Activated naive CD8-positive, alpha-beta T cell treated with anti-CD3 and anti-CD28 coated beads for 36 hours (primary cell): Measurements from ENCODE around the gene RP9. TPM values are rescaled to one million over a fixed set of nuclear protein-coding genes. Genes with fewer than 3 reads are reported as not detected.
A peak's percentile ranks its signal among the peaks of the same experiment; 100 is the strongest.

Source experiments
- DNase-seq: peaks from one replicate; pipeline ENCODE4 v3.0.0; 2021
- H3K27ac Mint-ChIP-seq: one replicate; pipeline ENCODE4 v1.8.0; 2022; ENCODE audit warnings: mild to moderate bottlenecking, moderate library complexity, mixed read lengths
- H3K27me3 Mint-ChIP-seq: one replicate; pipeline ENCODE4 v1.8.0; 2022; ENCODE audit warnings: mild to moderate bottlenecking, mixed read lengths
- H3K36me3 Mint-ChIP-seq: one replicate; pipeline ENCODE4 v1.8.0; 2021; ENCODE audit warnings: mild to moderate bottlenecking, mixed read lengths
- H3K4me1 Mint-ChIP-seq: one replicate; pipeline ENCODE4 v1.8.0; 2021; ENCODE audit warnings: mixed read lengths
- H3K4me3 Mint-ChIP-seq: one replicate; pipeline ENCODE4 v1.8.0; 2022; ENCODE audit warnings: mild to moderate bottlenecking, moderate library complexity, mixed read lengths
- H3K9me3 Mint-ChIP-seq: one replicate; pipeline ENCODE4 v1.8.0; 2022; ENCODE audit warnings: mixed read lengths
- total RNA-seq, 2 experiments: library from RNA; stranded (reverse); gene quantifications; one replicate each; pipeline ENCODE4 v1.2.3, GENCODE V29; 2021

The RP9 gene
- total RNA-seq, 2 experiments from 2014 or later: 21.4 to 23.6 TPM

- Mint-ChIP-seq H3K36me3 (peaks cover 38% of the 10 kb centered on the region), H3K4me1 (peaks cover 21% of the 10 kb centered on the region), H3K9me3 (peaks cover 10% of the 10 kb centered on the region), H3K27ac (peak overlapping the region; percentile 81), H3K27me3 (no peaks in the 10 kb centered on the region), H3K4me3 (peak overlapping the region; percentile 90)
- no peak for DNase-seq
These were observed 47.8 kb downstream of the RP9 start for GRCh38 chr7:33061282-33061937.

DNA sequence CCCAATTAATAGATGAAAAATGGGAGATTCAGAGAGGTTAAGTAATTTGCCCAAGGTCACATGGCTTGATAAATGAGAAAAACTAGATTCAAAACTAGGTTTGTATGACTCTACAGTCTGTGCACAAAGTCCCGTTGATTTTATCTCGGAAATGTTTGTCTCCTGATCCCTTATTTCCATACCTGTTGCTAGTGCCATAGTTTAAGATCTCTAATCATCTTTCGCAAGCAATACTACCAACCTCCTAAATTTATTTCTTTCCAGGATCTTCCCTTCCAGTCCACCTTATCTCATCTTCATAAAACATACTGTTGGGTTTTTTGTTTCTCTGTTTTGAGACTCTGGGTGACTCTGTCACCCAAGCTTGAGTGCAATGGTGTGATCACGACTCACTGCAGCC is 49.6 kb downstream of the RP9 start:
- Mint-ChIP-seq H3K4me1 (peaks cover 33% of the 10 kb centered on the region), H3K9me3 (no peaks in the 10 kb centered on the region), H3K27me3 (no peaks in the 10 kb centered on the region), H3K27ac (no peak overlapping the region), H3K4me3 (no peak overlapping the region), H3K36me3 (peaks cover 45% of the 10 kb centered on the region)
- DNase-seq: no peak

DNA sequence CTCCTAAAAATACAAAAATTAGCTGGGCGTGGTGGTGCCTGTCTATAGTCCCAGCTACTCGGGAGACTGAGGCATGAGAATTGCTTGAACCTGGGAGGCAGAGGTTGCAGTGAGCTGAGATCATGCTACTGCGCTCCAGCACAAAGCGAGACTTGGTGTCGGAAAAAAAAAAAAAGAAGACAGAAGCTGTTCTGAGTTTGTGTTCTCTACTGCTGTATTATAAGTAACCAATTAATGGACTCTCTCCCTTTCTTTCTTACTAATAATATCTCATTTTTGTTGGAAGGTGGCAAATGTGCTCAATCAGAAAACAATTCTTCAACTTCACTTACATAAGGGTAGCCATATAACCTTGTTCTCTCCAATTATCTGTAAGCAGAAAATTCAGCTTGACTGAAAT is 54.0 kb downstream of the RP9 start:
- peaks cover 55% of the 10 kb centered on the region for H3K4me1 Mint-ChIP-seq
- no peak for DNase-seq
- no peaks in the 10 kb centered on the region for H3K27me3 Mint-ChIP-seq
- H3K36me3 Mint-ChIP-seq: peaks cover 38% of the 10 kb centered on the region
- H3K27ac Mint-ChIP-seq: peak overlapping the region; percentile 65
- H3K9me3 Mint-ChIP-seq: no peaks in the 10 kb centered on the region
- no peak overlapping the region for H3K4me3 Mint-ChIP-seq

DNA sequence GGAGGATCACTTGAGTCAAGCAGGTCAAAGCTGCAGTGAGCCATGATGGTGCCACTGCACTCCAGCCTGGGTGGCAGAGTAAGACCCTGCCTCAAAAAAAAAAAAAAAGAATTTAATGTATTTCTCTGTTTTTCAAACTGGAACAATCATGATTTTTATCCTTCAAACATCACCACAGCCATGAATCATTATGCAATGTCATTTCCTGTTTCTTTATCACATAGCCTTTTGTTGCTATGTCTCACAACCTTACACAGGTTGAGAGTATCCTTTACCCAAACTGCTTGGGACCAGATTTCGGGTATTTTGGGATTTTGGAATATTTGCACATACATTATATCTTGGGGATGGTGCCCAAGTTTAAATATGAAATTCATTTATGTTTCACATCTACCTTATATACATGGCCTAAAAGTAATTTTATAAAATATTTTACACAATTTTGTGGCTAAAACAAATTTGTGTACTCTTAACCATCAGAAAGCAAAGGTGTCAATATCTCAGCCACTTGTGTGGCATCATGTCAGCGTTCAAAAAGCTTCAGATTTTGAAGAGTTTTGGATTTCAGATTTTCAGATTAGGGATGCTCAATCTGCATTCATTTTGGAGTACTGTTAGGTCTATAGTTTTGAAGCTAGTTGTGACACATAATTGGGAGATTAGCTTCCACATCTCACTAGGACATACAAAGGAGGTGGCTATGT is 54.8 kb downstream of the RP9 start:
- Mint-ChIP-seq H3K4me3 (no peak overlapping the region), H3K27me3 (no peaks in the 10 kb centered on the region), H3K4me1 (peaks cover 55% of the 10 kb centered on the region), H3K36me3 (peaks cover 32% of the 10 kb centered on the region), H3K27ac (peak overlapping the region; percentile 65), H3K9me3 (no peaks in the 10 kb centered on the region)
- no peak for DNase-seq

DNA sequence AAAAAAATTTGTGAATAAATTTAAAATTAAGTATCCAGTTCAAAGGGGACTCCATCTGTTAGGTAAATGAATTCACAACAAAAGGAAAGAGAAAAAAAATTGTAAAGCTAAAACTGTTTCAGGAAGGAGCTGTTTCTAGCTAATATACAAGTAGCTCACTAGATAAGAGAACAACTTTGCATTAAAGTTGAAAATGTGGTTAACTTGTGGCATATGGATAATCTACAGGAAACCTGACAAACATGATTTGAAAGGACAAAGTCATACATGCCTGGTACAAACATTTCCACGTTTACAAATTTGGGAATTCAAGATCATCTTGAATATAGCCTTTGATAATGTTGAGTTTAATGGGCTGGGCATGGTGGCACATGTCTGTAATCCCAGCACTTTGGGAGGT is 55.5 kb downstream of the RP9 start:
- H3K4me3 Mint-ChIP-seq: no peak overlapping the region
- no peaks in the 10 kb centered on the region for H3K27me3 Mint-ChIP-seq
- DNase-seq: no peak
- H3K36me3 Mint-ChIP-seq: peaks cover 28% of the 10 kb centered on the region
- peak overlapping the region; percentile 20 for H3K27ac Mint-ChIP-seq
- no peaks in the 10 kb centered on the region for H3K9me3 Mint-ChIP-seq
- peaks cover 54% of the 10 kb centered on the region for H3K4me1 Mint-ChIP-seq

GRCh38 chr7:33050535-33051318 is 58.5 kb downstream of the RP9 start:
- Mint-ChIP-seq H3K36me3 (peaks cover 10% of the 10 kb centered on the region), H3K27me3 (no peaks in the 10 kb centered on the region), H3K4me3 (no peak overlapping the region), H3K4me1 (peaks cover 54% of the 10 kb centered on the region), H3K9me3 (no peaks in the 10 kb centered on the region), H3K27ac (no peak overlapping the region)
- no peak for DNase-seq

- Mint-ChIP-seq H3K4me3 (no peak overlapping the region), H3K27me3 (no peaks in the 10 kb centered on the region), H3K9me3 (no peaks in the 10 kb centered on the region), H3K27ac (no peak overlapping the region), H3K36me3 (peaks cover 2% of the 10 kb centered on the region), H3K4me1 (peaks cover 51% of the 10 kb centered on the region)
- no peak for DNase-seq
These were observed 60.5 kb downstream of the RP9 start for GRCh38 chr7:33048704-33049103.

GRCh38 chr7:33048257-33048656 is 60.9 kb downstream of the RP9 start:
- H3K27me3 Mint-ChIP-seq: no peaks in the 10 kb centered on the region
- H3K27ac Mint-ChIP-seq: no peak overlapping the region
- no peak overlapping the region for H3K4me3 Mint-ChIP-seq
- H3K36me3 Mint-ChIP-seq: peaks cover 2% of the 10 kb centered on the region
- DNase-seq: no peak
- H3K9me3 Mint-ChIP-seq: no peaks in the 10 kb centered on the region
- peaks cover 51% of the 10 kb centered on the region for H3K4me1 Mint-ChIP-seq

DNA sequence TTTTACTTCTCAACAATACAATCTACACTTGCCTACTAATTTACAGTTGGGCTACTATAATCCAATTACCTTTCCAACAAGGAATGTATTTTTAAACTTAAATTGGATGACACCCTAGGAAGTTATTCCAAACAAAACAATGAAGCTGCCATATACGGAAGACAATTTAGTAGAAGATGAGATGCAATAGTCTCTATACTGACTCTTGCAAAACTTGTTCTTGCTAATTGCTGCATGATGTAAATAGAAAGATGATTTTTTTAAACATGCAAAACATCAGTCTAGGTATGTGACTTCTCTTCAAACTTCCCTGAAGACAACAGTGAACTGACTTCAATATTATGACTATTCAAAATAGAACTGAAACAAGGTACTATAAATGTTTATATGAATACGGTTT is 64.2 kb downstream of the RP9 start:
- Mint-ChIP-seq H3K36me3 (peaks cover 2% of the 10 kb centered on the region), H3K9me3 (no peaks in the 10 kb centered on the region), H3K4me3 (no peak overlapping the region), H3K4me1 (peaks cover 38% of the 10 kb centered on the region), H3K27ac (no peak overlapping the region), H3K27me3 (no peaks in the 10 kb centered on the region)
- no peak for DNase-seq

Other genes with a start within 250 kb of the RP9 start
- 10 to 100 TPM; 20.9 to 22.7 TPM for gene KBTBD2, start 217.6 kb downstream of the RP9 start, total RNA-seq
- gene FKBP9, start 152.0 kb downstream of the RP9 start, total RNA-seq: under 1 TPM in 1 of 2 experiments, not detected in 1; 0.14 TPM
- gene NT5C3A, start 46.6 kb downstream of the RP9 start, total RNA-seq: 10 to 100 TPM; 45.3 to 48.7 TPM
- 1 to 10 TPM; 4.3 to 5.9 TPM for gene BBS9, start 20.2 kb upstream of the RP9 start, total RNA-seq